Endodermal cell (in vitro differentiated cells): Measurements from ENCODE around the gene TNNT2. TPM values are rescaled to one million over a fixed set of nuclear protein-coding genes. Genes with fewer than 3 reads are reported as not detected.

ENCODE experiments used
- DNase-seq: peaks from one replicate; pipeline ENCODE4 v3.0.0-alpha.2; 2017
- H3K27ac ChIP-seq: 2 replicates; pipeline ENCODE4 v1.5.1; 2013; ENCODE audit warnings: mild to moderate bottlenecking, low read depth, low read length, moderate library complexity
- H3K27me3 ChIP-seq: 2 replicates; pipeline ENCODE4 v1.6.1; 2013; ENCODE audit warnings: mild to moderate bottlenecking, low read length, moderate library complexity; ENCODE audit not compliant: insufficient read depth, control insufficient read depth, poor library complexity, severe bottlenecking
- H3K36me3 ChIP-seq: 2 replicates; pipeline ENCODE4 v1.7.0; 2013; ENCODE audit warnings: mild to moderate bottlenecking, low read length, moderate library complexity; ENCODE audit not compliant: control insufficient read depth, insufficient read depth
- H3K4me1 ChIP-seq: one replicate; pipeline ENCODE4 v1.7.0; 2013; ENCODE audit warnings: low read length; ENCODE audit not compliant: control insufficient read depth, insufficient read depth
- H3K4me3 ChIP-seq: 2 replicates; pipeline ENCODE4 v1.5.1; 2013; ENCODE audit warnings: mild to moderate bottlenecking, low read length, moderate library complexity
- H3K9ac ChIP-seq: 2 replicates; pipeline ENCODE4 v1.6.1; 2013; ENCODE audit warnings: mild to moderate bottlenecking, low read length, moderate library complexity; ENCODE audit not compliant: poor library complexity, severe bottlenecking; ENCODE audit errors: extremely low read depth
- H3K9me3 ChIP-seq: 2 replicates; pipeline ENCODE4 v1.6.1; 2013; ENCODE audit warnings: mild to moderate bottlenecking, low read length, moderate library complexity; ENCODE audit not compliant: control insufficient read depth
- H3K27ac Mint-ChIP-seq: 2 replicates; pipeline ENCODE4 v1.8.0; 2020; ENCODE audit warnings: mixed read lengths
- H3K27me3 Mint-ChIP-seq: 2 replicates; pipeline ENCODE4 v1.8.0; 2021; ENCODE audit warnings: mild to moderate bottlenecking, mixed read lengths; ENCODE audit not compliant: insufficient read depth
- H3K36me3 Mint-ChIP-seq: 2 replicates; pipeline ENCODE4 v1.8.0; 2020; ENCODE audit warnings: low read depth, mixed read lengths
- H3K4me1 Mint-ChIP-seq: 2 replicates; pipeline ENCODE4 v1.8.0; 2020; ENCODE audit warnings: mixed read lengths
- H3K4me3 Mint-ChIP-seq: 2 replicates; pipeline ENCODE4 v1.8.0; 2020; ENCODE audit warnings: mild to moderate bottlenecking, moderate library complexity, mixed read lengths
- H3K9me3 Mint-ChIP-seq: 2 replicates; pipeline ENCODE4 v1.8.0; 2020; ENCODE audit warnings: mild to moderate bottlenecking, mixed read lengths
- WGBS, 2 experiments: methylation state at CpG; one replicate each; pipeline versions ENCODE4 v1.1.5 to v1.1.7; 2013; ENCODE audit warnings: missing lambda C conversion rate in 2 of 2, mixed read lengths in 1 of 2; ENCODE audit not compliant: insufficient coverage in 1 of 2, insufficient read length in 1 of 2; 5-methylcytosine and 5-hydroxymethylcytosine counted together
- total RNA-seq, 2 donors: library from RNA; stranded (reverse); fragmentation: NEBNext Ultra II Directional in 1 of 2; extraction: Animal tissue kit (Norgen Biotek cat#: 25700) in 1 of 2; gene quantifications; 2 replicates in 1 of 2; 3 replicates in 1 of 2; pipeline ENCODE4 v1.2.1, GENCODE V29; 2021
- TF ChIP-seq, protein P1 (sequence below): fragments of 200-600 bp; sonication (generic); conservative IDR thresholded peaks from 2 replicates; pipeline ENCODE4 v1.5.0; 2021; ENCODE audit warnings: antibody characterized with exemption, mild to moderate bottlenecking

TNNT2 gene
- total RNA-seq, 2 donors from 2014 or later = 0.35 to 0.88 TPM

DNA sequence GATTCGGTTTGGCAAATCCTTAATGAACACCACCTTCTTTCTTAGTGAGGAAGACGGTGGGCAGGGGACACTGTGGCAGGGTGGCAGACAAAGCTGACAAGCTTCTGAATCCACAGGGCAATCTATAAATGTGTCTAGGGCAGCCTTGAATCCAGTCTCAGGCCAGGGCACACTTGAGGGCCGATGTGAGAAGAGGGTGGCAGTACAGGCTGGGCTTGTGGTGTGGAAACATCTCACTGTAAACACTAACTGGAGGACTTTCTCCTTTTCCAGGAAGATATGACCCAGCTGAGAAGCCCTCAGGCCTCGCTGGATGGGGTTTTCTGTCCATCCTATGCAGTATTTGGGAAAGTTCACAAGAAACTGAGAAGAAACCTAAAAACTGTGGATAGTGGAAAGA lies 47.7 kb downstream of the TNNT2 start:
- no peak overlapping the region for H3K4me3 ChIP-seq
- 89 to 92% methylated on average over 3 to 4 of the region's 4 CpGs for WGBS, 2 experiments
- H3K27ac ChIP-seq = no peak overlapping the region
- no peak overlapping the region for H3K9ac ChIP-seq
- H3K9me3 ChIP-seq = no peaks in the 10 kb centered on the region
- no peaks in the 10 kb centered on the region for H3K36me3 Mint-ChIP-seq
- H3K4me1 ChIP-seq = peaks cover 15% of the 10 kb centered on the region
- H3K27ac Mint-ChIP-seq = no peak overlapping the region
- H3K4me1 Mint-ChIP-seq = peaks cover 7% of the 10 kb centered on the region
- peaks cover 9% of the 10 kb centered on the region for H3K27me3 Mint-ChIP-seq
- no peaks in the 10 kb centered on the region for H3K9me3 Mint-ChIP-seq
- no peak for DNase-seq
- TF ChIP-seq, protein P1, sequence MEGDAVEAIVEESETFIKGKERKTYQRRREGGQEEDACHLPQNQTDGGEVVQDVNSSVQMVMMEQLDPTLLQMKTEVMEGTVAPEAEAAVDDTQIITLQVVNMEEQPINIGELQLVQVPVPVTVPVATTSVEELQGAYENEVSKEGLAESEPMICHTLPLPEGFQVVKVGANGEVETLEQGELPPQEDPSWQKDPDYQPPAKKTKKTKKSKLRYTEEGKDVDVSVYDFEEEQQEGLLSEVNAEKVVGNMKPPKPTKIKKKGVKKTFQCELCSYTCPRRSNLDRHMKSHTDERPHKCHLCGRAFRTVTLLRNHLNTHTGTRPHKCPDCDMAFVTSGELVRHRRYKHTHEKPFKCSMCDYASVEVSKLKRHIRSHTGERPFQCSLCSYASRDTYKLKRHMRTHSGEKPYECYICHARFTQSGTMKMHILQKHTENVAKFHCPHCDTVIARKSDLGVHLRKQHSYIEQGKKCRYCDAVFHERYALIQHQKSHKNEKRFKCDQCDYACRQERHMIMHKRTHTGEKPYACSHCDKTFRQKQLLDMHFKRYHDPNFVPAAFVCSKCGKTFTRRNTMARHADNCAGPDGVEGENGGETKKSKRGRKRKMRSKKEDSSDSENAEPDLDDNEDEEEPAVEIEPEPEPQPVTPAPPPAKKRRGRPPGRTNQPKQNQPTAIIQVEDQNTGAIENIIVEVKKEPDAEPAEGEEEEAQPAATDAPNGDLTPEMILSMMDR = no peak
- no peaks in the 10 kb centered on the region for H3K27me3 ChIP-seq
- no peaks in the 10 kb centered on the region for H3K36me3 ChIP-seq
- H3K4me3 Mint-ChIP-seq = no peak overlapping the region

- Mint-ChIP-seq H3K36me3 (no peaks in the 10 kb centered on the region), H3K9me3 (no peaks in the 10 kb centered on the region), H3K27me3 (peaks cover 11% of the 10 kb centered on the region), H3K27ac (no peak overlapping the region), H3K4me3 (no peak overlapping the region), H3K4me1 (peaks cover 7% of the 10 kb centered on the region)
- TF ChIP-seq, protein P1 = no peak
- Histone ChIP-seq H3K27me3 (no peaks in the 10 kb centered on the region), H3K4me1 (peaks cover 15% of the 10 kb centered on the region), H3K4me3 (no peak overlapping the region), H3K27ac (no peak overlapping the region), H3K36me3 (no peaks in the 10 kb centered on the region), H3K9me3 (no peaks in the 10 kb centered on the region), H3K9ac (no peak overlapping the region)
- no peak for DNase-seq
- WGBS, 2 experiments = 93 to 96% methylated on average over 2 of the region's 2 CpGs
Observed at GRCh38 chr1:201329286-201329685, 48.2 kb downstream of the TNNT2 start.

GRCh38 chr1:201328576-201328975 lies 48.9 kb downstream of the TNNT2 start:
- Mint-ChIP-seq H3K4me1 (peaks cover 7% of the 10 kb centered on the region), H3K9me3 (no peaks in the 10 kb centered on the region), H3K27ac (no peak overlapping the region), H3K36me3 (no peaks in the 10 kb centered on the region), H3K4me3 (no peak overlapping the region), H3K27me3 (peaks cover 12% of the 10 kb centered on the region)
- no peak for DNase-seq
- Histone ChIP-seq H3K9me3 (no peaks in the 10 kb centered on the region), H3K4me3 (no peak overlapping the region), H3K27ac (no peak overlapping the region), H3K9ac (no peak overlapping the region), H3K36me3 (no peaks in the 10 kb centered on the region), H3K27me3 (no peaks in the 10 kb centered on the region), H3K4me1 (peaks cover 15% of the 10 kb centered on the region)
- 93 to 96% methylated on average over 2 to 4 of the region's 4 CpGs for WGBS, 2 experiments
- TF ChIP-seq, protein P1 = no peak
